GM23338 (cell line): ENCODE measurements around the gene EDNRB. TPM values are rescaled to one million over a fixed set of nuclear protein-coding genes. Genes with fewer than 3 reads are reported as not detected.

ENCODE experiments used
- ATAC-seq: fragments of 200-7000 bp; cut with Tn5 transposase; 3 replicates; pipeline ENCODE4 v1.9.1; 2020
- DNase-seq: peaks from one replicate; pipeline ENCODE4 v3.0.0-alpha.2; 2015; ENCODE audit warnings: low spot score
- H2AFZ ChIP-seq: fragments of 200-600 bp; sonication (generic); 2 replicates; pipeline ENCODE4 v1.8.0; 2016; ENCODE audit warnings: antibody characterized with exemption, mild to moderate bottlenecking, moderate library complexity
- H3F3A ChIP-seq: fragments of 200-600 bp; sonication (generic); replicated peaks from 2 replicates; pipeline ENCODE4 v1.8.0; 2017; ENCODE audit warnings: antibody characterized with exemption, mixed run types, low read depth
- H3K27ac ChIP-seq: fragments of 200-600 bp; sonication (generic); 2 replicates; pipeline ENCODE4 v1.6.1; 2016; ENCODE audit warnings: low read depth
- H3K27me3 ChIP-seq: fragments of 200-600 bp; sonication (generic); 2 replicates; pipeline ENCODE4 v1.8.0; 2016; ENCODE audit warnings: mild to moderate bottlenecking, mixed run types, moderate library complexity; ENCODE audit not compliant: insufficient read depth
- H3K36me3 ChIP-seq: fragments of 200-600 bp; sonication (generic); 2 replicates; pipeline ENCODE4 v1.8.0; 2016; ENCODE audit warnings: mild to moderate bottlenecking; ENCODE audit not compliant: insufficient read depth
- H3K4me1 ChIP-seq: fragments of 200-600 bp; sonication (generic); 2 replicates; pipeline ENCODE4 v1.8.0; 2016; ENCODE audit warnings: mild to moderate bottlenecking, moderate library complexity; ENCODE audit not compliant: insufficient read depth
- H3K4me2 ChIP-seq: fragments of 200-600 bp; sonication (generic); 2 replicates; pipeline ENCODE4 v1.7.1; 2017; ENCODE audit warnings: mixed run types
- H3K4me3 ChIP-seq: fragments of 200-600 bp; sonication (generic); 2 replicates; pipeline ENCODE4 v1.6.1; 2016; ENCODE audit warnings: mixed run types
- H3K79me2 ChIP-seq: fragments of 200-600 bp; sonication (generic); replicated peaks from 2 replicates; pipeline ENCODE4 v1.8.0; 2017; ENCODE audit warnings: mild to moderate bottlenecking; ENCODE audit not compliant: insufficient read depth
- H3K9me2 ChIP-seq: fragments of 200-600 bp; sonication (generic); 2 replicates; pipeline ENCODE4 v1.8.0; 2017; ENCODE audit not compliant: insufficient read depth
- H4K20me1 ChIP-seq: fragments of 200-600 bp; sonication (generic); replicated peaks from 2 replicates; pipeline ENCODE4 v1.8.0; 2017; ENCODE audit warnings: mild to moderate bottlenecking; ENCODE audit not compliant: insufficient read depth
- H3K27ac Mint-ChIP-seq: 2 replicates; pipeline ENCODE4 v1.8.0; 2020; ENCODE audit warnings: inconsistent platforms, mild to moderate bottlenecking, moderate library complexity, mixed read lengths
- H3K27me3 Mint-ChIP-seq: 3 replicates; pipeline ENCODE4 v1.8.0; 2022; ENCODE audit warnings: low read depth, mild to moderate bottlenecking, moderate library complexity, mixed read lengths, inconsistent platforms; ENCODE audit not compliant: insufficient read depth, poor library complexity
- H3K36me3 Mint-ChIP-seq: 3 replicates; pipeline ENCODE4 v1.8.0; 2021; ENCODE audit warnings: low read depth, mild to moderate bottlenecking, inconsistent platforms, moderate library complexity, mixed read lengths
- H3K4me1 Mint-ChIP-seq: 3 replicates; pipeline ENCODE4 v1.8.0; 2020; ENCODE audit warnings: mild to moderate bottlenecking, inconsistent platforms, mixed read lengths
- H3K4me3 Mint-ChIP-seq: 3 replicates; pipeline ENCODE4 v1.8.0; 2021; ENCODE audit warnings: moderate library complexity, mild to moderate bottlenecking, inconsistent platforms, mixed read lengths
- H3K9me3 Mint-ChIP-seq: 3 replicates; pipeline ENCODE4 v1.8.0; 2020; ENCODE audit warnings: moderate library complexity, mild to moderate bottlenecking, inconsistent platforms, mixed read lengths
- ZNF462 ChIP-seq: fragments of 250-450 bp; sonication (Bioruptor Pico); IDR thresholded peaks from 2 replicates; pipeline ENCODE4 v1.5.0; 2020; ENCODE audit warnings: mild to moderate bottlenecking, moderate library complexity
- polyA plus RNA-seq: library from polyadenylated mRNA; unstranded; fragments of >200 nt; fragmentation: Nextera tagmentation; extraction: Ambion mirVana; gene quantifications from 2 replicates; pipeline ENCODE4 v1.2.1, GENCODE V29; 2016
- total RNA-seq: library from RNA; depleted of rRNA; stranded (reverse); fragments of >200 nt; shearing (Covaris generic); gene quantifications from 2 replicates; pipeline ENCODE4 v1.2.3, GENCODE V29; 2014
- TF ChIP-seq, protein P1 (sequence below): IDR thresholded peaks from one replicate; pipeline ENCODE4 v1.6.1; 2018; ENCODE audit warnings: antibody characterized with exemption; ENCODE audit not compliant: unreplicated experiment
- TF ChIP-seq, protein P2 (sequence below): IDR thresholded peaks from 2 replicates; pipeline ENCODE4 v1.6.1; 2016; ENCODE audit warnings: antibody characterized with exemption

EDNRB gene
- total and polyA plus RNA-seq, 2 experiments from 2014 or later = 27.9 to 28.9 TPM

DNA sequence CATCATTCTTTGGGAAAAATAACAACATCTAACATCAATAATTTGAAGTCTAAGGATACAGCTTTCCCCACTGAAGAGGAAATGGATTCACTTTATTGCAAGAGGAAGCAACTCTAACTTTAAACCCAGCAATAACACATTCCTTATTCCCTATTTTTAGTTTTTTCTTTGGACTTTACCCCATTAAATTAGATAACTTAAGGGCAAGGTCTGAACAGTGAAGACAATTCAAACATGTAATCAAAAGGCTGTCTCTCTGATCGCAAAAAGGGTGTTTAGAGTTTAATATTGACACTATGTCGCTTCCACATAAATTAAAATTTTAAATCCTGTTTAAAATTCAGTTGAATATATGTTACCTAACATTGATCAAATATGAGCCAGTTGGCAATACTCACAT is 10.1 kb downstream of the EDNRB start (continued):
- TF ChIP-seq ZNF462 (CRISPR knock-in tag) = no peak
- TF ChIP-seq, protein P1, sequence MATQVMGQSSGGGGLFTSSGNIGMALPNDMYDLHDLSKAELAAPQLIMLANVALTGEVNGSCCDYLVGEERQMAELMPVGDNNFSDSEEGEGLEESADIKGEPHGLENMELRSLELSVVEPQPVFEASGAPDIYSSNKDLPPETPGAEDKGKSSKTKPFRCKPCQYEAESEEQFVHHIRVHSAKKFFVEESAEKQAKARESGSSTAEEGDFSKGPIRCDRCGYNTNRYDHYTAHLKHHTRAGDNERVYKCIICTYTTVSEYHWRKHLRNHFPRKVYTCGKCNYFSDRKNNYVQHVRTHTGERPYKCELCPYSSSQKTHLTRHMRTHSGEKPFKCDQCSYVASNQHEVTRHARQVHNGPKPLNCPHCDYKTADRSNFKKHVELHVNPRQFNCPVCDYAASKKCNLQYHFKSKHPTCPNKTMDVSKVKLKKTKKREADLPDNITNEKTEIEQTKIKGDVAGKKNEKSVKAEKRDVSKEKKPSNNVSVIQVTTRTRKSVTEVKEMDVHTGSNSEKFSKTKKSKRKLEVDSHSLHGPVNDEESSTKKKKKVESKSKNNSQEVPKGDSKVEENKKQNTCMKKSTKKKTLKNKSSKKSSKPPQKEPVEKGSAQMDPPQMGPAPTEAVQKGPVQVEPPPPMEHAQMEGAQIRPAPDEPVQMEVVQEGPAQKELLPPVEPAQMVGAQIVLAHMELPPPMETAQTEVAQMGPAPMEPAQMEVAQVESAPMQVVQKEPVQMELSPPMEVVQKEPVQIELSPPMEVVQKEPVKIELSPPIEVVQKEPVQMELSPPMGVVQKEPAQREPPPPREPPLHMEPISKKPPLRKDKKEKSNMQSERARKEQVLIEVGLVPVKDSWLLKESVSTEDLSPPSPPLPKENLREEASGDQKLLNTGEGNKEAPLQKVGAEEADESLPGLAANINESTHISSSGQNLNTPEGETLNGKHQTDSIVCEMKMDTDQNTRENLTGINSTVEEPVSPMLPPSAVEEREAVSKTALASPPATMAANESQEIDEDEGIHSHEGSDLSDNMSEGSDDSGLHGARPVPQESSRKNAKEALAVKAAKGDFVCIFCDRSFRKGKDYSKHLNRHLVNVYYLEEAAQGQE = no peak

DNA sequence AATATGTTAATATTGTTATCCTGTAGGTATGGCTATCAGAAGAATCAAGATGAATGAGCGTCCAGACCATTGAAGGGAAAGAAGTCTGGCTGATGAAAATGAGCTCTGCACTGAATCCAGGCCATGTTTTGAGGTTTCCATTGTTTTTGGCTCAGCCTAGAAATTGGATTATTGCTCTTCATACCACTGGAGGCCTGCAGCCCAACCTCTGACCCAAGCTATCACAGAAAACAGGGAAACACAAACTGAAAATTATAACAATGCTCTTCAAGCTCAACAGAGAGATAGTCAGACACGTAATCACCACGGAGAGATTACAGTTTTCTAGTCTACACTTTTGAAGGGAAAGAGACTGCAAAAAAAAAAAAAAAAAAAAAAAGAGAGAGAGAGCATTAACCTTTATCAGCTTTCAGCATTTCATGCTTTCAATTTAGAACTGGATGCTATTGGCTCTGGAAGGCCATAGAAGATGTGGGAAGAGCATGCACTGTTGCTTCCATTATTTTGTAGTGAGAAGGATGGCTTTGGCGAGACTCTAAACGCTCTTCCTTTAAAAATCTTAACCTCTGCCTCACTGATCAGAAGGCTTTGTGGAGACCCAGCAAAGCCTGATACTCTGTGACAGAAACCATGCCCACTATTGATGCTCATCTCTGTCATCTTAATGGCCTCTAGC is 10.8 kb downstream of the EDNRB start:
- no peak for ATAC-seq
- Histone ChIP-seq H3K27ac (no peak overlapping the region), H3K4me2 (no peak overlapping the region), H2AFZ (no peak overlapping the region), H3K4me1 (no peaks in the 10 kb centered on the region; the same call in 1 of the 2 replicates), H3K27me3 (no peaks in the 10 kb centered on the region), H3K9me2 (peaks cover 8% of the 10 kb centered on the region), H3K36me3 (peaks cover 3% of the 10 kb centered on the region; the same call in 1 of the 2 replicates), H3F3A (no peaks in the 10 kb centered on the region), H3K79me2 (peaks cover 4% of the 10 kb centered on the region), H3K4me3 (no peak overlapping the region), H4K20me1 (no peaks in the 10 kb centered on the region)
- no peak for DNase-seq
- Mint-ChIP-seq H3K4me1 (peaks cover 2% of the 10 kb centered on the region; the same call in 2 of the 3 replicates), H3K36me3 (peaks cover 36% of the 10 kb centered on the region), H3K27ac (no peak overlapping the region; the same call in 1 of the 2 replicates), H3K27me3 (peaks cover 4% of the 10 kb centered on the region), H3K9me3 (peaks cover 11% of the 10 kb centered on the region), H3K4me3 (no peak overlapping the region)
- TF ChIP-seq, protein P2, sequence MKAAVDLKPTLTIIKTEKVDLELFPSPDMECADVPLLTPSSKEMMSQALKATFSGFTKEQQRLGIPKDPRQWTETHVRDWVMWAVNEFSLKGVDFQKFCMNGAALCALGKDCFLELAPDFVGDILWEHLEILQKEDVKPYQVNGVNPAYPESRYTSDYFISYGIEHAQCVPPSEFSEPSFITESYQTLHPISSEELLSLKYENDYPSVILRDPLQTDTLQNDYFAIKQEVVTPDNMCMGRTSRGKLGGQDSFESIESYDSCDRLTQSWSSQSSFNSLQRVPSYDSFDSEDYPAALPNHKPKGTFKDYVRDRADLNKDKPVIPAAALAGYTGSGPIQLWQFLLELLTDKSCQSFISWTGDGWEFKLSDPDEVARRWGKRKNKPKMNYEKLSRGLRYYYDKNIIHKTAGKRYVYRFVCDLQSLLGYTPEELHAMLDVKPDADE = no peak
- no peak for TF ChIP-seq ZNF462 (CRISPR knock-in tag)
